Tongue (tissue), 2 donors: ENCODE data around the gene NT5DC3. TPM values are rescaled to one million over a fixed set of nuclear protein-coding genes. Genes with fewer than 3 reads are reported as not detected.
A peak's percentile ranks its signal among the peaks of the same experiment; 100 is the strongest.

ENCODE experiments used
- DNase-seq: peaks from one replicate; pipeline ENCODE4 v3.0.0-alpha.2; 2015
- total RNA-seq: library from RNA; depleted of rRNA; stranded (reverse); fragments of >200 nt; gene quantifications from one replicate; pipeline ENCODE4 v1.2.3, GENCODE V29; 2014

Gene NT5DC3
- 16.0 TPM for total RNA-seq

DNA sequence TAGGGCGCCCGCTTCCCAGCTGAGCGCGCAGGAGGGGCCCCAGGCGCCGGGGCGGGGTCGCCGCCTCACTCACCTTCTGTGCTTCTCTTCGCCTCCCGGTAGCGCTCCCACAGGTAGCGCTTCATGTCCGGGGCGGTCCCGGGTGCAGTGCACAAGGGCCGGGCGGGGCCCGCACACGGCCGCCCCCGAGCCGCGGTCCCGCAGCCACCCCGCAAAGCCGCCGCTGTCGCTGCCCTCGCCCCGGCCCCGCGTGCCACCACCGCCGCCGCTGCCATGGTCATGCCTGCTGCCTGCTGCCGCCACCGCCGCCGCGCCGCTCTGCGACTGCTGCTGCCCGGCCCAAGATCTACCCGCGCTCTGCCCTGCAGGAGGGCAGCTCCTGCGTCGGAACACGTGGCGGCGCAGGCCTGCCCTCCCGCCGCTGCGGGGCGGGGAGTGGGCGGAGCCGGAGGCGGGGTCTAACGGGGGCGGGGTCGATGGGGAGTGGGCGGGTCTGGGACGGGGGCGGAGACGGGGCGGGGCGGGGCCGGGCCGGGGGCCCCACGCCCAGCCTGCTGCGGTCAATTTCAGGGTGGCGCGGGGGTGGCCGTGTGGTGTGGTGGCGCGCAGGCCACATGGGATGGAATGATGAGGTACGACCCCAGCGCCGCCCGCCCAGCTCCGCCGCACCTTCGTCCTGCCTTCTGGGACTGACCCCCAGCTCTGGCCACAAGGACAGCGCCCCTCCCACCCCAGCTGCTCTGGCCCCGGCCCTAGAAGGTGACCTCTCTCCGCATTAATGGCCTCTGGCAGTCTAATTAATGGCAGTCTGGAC lies at the start of gene NT5DC3:
Gene NT5DC3 (minus strand): TSS at position 359 of the 814 bp plus-strand sequence. CDS start 78 bp downstream, at position 281.
- DNase-seq, result peak; percentile 89

DNA sequence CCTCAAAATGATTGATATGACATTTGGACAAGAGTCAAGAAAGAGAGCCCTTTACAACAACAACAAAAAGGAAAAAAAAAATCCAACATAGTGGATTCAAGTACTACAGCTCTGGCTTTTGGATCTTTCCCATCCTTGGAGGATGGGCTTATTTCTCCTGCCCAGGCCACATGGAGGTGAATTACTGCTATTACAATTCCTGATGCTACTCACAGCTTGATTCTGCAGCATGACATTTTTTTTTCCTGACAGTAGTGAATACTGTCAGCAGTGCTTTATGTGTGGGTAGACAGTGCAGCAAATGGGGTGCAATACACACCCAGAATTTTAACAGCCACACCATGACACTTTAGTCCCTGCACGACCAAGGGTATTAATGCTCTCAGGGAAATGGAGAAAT lies 46.7 kb upstream of the NT5DC3 start:
- no peak for DNase-seq

DNA sequence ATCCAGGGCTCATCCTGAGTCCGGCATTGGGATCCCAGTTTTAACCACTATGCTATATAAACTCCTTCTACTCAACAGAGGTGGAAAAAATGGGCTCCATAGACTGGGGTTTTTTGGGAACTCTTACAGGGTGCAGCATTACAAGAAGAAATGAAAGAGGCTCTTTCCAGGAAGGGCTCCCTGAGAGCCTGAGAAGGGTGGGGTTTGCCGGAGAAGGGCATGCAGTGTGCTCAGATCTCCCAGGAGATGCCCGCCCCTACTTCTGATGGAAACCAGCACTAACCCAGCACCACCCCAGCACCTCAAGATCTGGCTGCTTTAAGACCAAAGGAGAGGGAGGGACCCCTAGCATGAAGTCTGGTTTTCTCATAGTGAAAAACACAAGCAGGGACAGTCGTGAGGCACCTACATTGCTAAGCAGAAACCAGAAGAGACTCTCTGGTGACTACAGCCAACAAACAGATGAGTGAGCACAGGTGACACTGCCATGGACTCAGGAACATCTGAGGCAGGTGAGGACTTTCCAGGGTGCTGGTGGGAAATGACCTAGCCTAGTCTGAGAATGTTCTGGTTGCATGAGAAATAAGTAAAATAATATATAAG lies 45.3 kb upstream of the NT5DC3 start:
- no peak for DNase-seq

DNA sequence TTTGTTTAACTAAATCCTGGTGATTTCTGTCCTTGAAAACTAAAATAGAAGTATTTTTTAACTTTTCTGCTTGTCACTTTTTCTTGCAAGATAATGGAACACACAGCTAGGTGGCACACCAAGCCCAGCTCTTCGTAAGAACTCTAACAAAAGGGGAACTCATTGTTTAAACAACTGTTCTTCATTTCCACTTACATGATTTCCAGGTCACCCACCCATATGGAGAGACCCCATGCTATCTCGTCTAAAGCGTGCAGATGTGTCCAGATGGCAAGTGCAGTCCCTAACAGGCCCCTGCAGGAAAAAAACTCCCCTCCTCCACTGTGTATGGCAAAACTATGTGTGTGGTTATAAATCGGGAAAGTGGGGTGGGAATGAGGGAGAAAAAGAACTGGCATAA lies 43.3 kb upstream of the NT5DC3 start:
- peak; percentile 66 for DNase-seq

DNA sequence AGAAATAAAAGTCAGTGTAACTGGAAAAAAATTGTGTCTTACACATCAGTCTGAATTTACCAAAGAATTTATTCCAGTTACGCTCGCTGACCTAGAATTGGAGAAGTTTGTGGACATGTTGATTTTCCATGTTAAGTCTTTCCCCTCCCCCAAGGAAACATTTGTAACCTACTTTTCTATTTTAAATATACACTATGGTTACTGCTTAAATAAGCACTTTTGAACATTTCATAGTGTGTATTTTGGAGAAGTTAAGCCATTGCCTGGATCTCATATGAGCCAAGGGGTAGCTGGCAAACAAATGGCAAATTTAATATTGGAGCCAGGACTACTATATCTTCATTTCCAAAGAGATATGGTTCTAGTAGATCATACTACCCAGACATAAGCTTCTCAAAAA lies 42.9 kb upstream of the NT5DC3 start:
- DNase-seq, result no peak

DNA sequence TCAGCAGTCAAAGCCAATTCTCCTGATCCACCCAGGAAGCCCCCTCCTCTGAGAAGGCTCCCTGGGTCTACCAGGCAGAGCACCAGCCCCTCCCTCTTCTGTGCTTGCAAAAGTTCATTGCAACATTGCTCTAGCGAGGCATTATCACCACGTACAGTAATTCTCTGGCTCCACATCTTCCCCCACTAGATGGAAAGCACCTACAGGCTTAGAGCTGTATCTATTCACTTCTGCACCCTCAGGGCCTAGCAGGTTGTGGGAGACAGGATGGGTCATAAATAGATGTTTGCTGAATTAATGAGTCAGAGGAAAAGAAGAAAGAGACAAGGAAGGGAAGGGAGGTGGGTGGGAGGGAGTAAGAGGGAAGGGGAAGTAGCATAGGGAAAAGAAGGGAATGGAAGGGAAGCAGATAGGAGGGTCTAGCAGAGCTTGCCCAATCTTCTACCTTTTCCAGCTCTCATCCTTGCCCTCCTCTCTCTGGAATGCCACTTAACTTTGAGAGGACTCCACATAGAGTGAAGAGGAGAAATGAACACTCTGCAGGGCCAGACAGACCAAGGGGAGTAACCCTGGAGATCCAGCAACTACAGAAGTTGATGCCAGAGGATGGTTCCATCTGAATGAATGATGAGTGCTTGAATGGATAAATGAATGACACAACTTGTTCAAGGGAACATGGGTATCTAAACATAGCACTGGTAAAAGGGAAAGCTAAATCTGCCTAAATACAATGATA lies 42.0 kb upstream of the NT5DC3 start:
- no peak for DNase-seq

DNA sequence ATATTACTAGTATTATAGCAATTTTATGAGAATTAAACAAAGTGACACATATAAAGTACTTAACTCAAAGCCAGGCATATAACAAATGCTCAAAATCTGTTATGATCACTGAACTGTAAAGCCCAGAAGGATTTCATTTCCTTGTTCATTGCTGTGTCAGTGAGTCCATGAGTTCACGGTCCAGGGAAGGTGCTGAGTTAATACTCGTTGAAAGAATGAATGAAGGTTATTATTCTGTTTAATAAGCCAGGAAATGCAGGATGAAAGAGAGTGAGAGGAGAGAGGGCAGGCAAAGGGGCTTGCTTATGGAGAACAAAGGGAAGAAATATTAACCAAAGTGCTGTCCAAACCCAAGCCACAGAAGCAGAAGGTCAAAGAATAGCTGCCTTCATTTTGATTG lies 40.2 kb upstream of the NT5DC3 start:
- no peak for DNase-seq

DNA sequence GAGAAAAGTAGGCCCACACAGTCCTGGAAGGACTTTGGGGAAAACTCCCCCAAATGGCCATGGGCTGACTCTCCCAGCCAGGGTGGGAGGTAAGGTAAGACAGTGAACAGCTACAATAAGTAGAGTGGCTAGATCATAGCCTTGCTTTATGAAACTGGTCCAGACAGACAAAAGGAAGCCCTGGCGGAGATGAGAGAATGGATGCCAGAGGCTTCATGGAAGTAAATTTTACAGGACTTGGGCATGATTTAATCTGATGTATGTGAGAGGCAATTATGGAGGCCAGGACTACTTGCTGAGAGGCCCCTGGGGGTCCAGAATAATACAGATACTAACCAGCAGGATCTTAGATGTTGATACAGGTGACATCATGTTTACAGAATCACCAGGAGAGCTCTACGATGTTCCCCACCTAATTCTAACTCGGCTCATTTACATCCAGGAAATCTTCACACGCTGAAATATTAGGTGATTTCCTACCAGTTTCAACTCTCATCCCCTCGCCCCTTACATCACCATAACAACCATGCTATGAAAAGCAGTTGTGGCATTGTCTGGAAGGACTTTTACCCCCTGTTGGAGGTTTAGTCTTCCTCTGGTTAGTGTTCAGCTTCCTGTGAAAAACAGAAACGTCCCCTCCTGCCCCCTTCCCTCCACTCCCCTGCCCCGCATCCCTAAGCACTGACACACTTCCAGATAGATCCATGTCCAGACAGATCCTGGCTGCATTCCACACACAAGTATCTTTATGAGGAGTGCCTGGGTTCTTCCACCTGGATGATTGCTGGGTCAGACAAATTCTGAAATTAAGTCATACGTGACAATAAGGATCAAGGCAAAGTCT lies 39.5 kb upstream of the NT5DC3 start:
- no peak for DNase-seq

DNA sequence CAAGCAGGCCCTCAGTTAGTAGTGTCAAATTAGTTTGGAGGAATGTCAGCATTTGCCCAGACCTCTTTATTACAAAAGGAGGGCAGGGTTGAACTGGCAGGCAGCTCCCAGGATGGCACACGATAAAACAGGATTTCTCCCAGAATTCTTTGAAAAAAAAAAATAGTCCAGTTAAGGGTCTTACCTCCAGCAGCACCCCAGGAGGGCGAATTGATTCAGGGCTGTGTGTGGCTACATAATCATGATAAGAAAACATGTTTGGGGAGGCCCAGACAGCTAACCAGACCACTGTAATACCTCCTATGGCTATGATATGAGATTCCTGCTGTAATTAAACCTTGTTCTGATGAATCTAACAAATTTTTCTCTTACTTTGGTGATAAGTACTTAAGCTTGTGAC lies 38.8 kb upstream of the NT5DC3 start:
- no peak for DNase-seq

DNA sequence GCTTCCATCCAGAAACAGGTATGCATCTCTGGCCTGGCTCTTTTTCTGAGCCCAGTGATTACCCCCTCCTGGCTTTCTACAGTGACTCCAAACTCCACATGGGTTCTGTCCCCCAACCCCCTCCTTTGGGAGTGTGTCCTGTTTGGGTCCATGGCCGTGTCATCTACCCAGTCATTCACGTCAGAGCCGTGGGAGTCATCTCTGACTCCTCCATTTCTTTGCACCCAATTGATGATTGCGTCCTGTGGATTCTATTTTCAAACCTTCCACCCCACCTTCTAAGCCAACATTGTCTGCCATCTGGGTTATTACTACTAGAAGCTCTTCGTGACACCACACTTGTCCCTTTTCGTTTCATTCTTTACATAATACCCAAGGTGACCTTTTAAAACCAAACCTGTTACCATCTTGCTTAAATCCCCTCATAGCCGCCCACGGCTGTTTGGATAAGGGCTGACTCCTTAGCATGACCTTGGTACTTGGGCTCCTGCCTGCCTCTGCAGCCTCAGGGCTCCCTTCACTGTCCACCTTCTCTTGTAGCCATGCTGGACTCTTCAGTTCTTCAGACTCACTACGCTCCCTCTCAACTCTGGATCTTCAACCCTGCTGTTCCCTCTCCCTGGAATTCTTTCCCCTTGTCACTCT lies 38.1 kb upstream of the NT5DC3 start:
- DNase-seq, result no peak

DNA sequence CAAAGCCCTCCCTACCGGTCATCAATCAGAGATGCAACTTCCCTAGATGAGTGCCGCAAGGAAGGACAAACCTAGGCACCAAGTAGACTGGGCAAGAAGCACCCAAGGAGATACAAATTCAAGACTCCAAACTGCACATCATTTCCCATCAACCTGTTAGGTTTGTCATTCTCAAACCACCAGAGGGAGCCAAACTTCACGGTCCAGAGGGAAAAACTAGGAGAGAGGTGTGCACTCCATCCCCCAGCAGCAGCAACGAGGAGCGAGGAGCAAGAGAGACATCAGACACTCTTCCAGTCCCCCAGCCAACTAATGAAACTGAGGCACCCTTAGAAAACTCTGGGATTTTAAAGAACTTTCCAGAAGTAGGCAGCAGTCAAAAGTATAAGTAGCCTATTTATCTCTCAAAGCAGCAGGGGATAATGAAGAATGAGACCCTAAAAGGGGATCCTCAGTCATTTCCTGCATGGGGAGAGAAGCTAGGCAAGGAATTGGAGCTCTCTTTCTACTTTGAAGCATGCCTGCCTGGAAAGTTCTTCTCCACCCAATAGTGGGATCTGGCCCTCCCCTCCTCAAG lies 37.0 kb upstream of the NT5DC3 start:
- DNase-seq, result peak; percentile 84

DNA sequence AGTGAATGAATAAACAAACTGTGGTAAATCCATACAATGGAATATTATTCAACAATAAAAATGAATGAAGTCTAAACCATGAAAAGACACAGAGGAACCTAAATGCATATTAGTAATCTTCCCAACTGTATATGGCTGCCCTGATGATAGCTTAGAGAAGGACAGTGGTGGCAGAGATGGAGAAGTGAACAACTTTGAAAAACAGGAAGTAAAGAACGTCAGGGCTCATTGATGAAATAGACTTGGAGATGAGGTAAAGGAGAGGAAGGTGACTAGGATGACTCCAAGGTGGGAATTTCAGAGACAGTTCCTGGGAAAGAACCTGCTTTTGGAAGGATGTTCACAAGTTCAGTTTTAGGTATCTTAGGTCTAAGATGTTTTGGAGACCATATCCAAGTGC lies 36.3 kb upstream of the NT5DC3 start:
- no peak for DNase-seq

DNA sequence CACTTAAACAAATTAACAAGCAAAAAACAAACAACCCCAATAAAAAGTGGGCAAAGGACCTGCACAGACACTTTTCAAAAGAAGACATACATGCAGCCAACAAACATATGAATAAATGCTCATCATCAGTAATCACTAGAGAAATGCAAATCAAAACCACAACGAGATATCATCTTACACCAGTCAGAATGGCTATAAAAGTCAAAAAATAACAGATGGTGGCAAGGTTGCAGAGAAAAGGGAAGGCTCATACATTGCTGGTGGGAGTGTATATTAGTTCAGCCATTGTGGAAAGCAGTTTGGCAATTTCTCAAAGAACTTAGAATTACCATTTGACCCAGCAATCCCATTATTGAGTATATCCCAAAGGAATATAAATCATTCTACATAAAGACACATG lies 34.6 kb upstream of the NT5DC3 start:
- DNase-seq, result no peak

DNA sequence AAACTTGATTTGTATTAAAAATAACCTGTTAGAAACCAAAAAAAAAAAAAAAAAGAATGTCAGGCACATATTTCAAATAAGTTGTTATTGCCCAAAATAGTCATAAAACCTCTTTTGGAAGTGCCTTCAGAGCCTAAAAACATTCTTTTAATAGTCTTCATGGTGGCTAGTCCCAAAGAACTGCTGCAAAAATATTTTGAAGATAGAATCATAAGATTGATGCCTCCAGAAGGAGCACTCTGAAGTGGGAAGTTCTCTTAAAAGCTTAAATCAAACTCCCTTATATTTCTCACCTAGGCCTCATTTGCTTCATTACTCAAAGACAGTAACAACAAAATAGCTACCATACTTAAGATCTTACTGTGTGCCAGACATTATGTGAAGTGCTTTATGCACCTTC lies 27.2 kb upstream of the NT5DC3 start:
- DNase-seq, result no peak

DNA sequence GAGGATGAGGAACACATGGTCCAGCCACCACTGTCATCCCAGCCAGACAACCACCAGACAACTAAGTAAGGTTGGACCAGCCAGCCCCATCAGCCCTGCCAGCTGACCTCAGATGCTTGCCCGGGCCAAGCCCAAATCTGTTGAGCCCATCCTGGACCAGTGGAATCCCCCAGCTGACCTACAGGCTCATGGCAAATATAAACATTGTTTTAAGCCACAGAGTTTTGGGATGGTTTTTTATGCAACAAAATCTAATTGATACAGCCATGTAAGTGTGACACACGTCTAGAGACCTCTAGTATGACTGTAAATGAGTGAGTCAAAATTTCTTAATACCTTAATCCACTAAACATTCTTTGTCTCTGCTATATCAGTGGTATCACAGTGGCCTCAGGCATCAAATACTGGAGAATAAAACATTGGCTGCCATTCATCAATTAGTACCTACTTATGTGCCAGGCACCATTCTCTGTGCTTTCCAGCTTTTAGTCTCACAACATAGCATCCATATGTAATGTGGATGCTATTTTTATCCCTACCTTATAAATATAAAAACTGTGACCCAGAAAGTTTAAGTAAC lies 24.2 kb upstream of the NT5DC3 start:
- DNase-seq, result no peak

DNA sequence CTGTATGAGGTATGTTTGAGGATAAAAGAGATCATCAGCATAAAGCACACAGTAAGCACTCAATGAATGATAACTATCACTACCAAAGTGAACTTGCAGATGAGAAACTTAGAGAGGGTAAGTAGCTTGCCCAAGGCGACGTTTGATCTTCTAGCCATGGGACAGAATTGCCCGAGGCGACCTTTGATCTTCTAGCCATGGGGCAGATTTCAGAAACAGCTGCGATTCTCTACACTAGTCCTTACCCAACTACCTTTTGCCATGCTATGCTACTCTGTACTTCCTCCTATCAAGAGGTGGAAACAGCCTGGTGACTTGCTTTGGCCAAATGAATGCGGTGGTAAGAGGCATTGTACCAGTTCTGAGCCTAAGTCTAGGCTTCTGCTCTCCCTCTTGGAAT lies 23.7 kb upstream of the NT5DC3 start:
- DNase-seq, result no peak

DNA sequence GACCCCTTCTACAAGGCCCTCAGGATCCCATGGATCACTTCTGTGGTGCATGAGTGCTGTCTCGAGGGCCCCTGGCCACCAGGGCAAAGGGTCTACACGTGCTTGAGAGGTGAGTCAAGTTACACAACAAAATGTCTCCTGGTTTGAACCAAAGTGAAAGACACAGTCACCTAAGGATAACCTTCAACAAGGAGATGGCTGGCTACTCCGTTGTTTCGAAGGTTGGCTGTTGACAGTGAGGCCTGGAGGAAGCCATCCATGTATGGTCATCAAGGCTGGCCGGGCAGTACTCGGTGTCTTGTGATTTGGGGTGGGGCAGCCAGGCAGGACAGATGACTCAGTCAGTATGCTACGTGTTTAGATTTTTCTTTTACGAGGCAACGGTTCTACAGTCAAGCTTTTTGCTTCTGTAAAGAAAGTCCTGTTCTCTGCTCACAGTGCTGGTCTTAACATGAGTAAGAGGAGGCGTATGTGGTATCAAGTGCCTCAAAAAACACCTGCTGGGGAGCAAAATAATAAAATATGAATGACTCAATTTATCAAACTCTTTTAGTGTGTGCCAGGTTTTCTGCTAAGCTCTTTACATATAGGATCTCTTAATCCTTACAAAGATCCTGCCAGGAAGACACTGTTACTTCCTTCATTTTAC lies 18.0 kb upstream of the NT5DC3 start:
- DNase-seq, result peak; percentile 23

DNA sequence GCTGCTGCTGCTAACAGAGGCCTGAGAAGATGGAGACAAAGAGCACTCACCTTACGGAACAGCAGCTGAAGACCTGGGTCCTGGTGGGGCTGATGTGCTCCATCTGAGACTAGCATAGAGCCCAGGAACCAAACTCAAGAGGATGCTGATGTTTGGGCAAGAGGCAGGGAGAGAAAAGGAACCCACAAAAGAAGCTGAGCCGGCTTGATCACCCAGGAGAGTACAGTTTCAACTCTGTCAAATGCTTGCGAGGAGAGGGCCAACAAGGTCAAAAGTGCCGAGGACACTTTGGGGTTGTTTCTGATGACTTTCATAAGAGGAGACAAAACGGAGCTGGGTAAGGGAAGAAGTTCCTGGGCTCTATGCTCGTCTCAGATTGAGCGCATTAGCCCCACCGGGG lies 17.3 kb upstream of the NT5DC3 start:
- no peak for DNase-seq

DNA sequence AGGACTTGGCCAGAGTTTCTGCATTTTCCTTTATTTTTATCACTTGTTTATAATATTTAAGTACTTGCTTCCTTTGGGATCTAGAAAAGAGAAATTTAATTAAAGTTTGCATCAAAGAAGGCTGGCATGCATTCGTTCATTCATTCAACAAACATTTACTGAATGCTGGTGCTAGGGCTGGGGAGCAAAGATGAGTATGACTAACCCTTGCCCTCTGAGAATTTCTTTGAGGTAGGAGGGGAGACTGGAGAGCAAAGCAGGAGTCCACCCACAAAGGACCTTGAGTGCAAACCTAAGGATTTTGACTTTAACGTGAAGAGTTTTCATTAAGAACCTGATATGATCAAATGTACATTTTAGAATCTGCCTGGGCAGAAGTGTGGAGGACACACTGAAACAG lies 16.1 kb upstream of the NT5DC3 start:
- DNase-seq, result no peak

DNA sequence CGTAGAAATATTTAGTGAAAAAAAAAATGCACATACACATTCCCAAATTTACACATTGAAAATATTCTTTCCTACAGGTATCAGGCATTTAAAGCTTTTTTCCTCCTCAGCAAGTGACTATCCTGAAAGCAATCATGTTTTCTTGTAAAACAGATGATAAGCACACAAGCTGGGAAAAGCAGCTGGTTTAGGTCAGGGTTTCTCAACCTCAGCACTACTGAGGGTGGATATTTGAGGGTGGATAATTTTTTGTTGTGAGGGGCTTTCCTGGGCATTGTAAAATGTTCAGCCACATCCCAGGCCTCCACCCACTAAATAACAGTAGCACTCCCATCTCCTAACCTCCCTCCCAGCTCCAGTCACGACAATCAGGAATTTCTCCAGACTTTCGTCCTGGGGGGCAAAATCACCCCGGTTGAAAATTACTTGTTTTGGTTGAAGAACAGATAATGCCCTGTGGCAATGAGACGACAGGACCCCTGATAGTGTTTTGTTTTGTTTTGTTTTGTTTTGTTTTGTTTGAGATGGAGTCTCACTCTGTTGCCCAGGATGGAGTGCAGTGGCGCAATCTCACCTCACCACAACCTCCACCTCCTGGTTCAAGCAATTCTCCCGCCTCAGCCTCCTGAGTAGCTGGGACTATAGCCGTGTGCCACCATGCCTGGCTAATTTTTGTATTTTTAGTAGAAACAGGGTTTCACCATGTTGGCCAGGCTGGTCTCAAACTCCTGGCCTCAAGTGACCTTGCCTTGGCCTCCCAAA lies 15.0 kb upstream of the NT5DC3 start:
- no peak for DNase-seq
